Sigmoid colon (tissue), 7 donors: Measurements from ENCODE around the gene CRY2. TPM values are rescaled to one million over a fixed set of nuclear protein-coding genes. Genes with fewer than 3 reads are reported as not detected.
A peak's percentile ranks its signal among the peaks of the same experiment; 100 is the strongest.
"Not testable (repeated sequence)": the region's sequence is repeated elsewhere in the genome, so short reads cannot be mapped to it uniquely, and the experiment has no call there.

Experiments used
- DNase-seq: peaks from one replicate; pipeline ENCODE4 v3.0.0-alpha.2; 2019
- H3K27ac ChIP-seq, 4 donors: fragments of 200-600 bp; sonication (generic); one replicate each; pipeline ENCODE4 v1.5.1; 2016 to 2019; ENCODE audit warnings: mild to moderate bottlenecking in 1 of 4
- H3K27me3 ChIP-seq, 3 donors: fragments of 200-600 bp; sonication (generic); one replicate each; pipeline ENCODE4 v1.5.1; 2019; ENCODE audit warnings: mild to moderate bottlenecking in 1 of 3
- H3K36me3 ChIP-seq, 4 donors: fragments of 200-600 bp; sonication (generic); one replicate each; pipeline ENCODE4 v1.5.1; 2016 to 2019
- H3K4me1 ChIP-seq, 4 donors: fragments of 200-600 bp; sonication (generic); one replicate each; pipeline ENCODE4 v1.5.1; 2017 to 2019
- H3K4me3 ChIP-seq, 4 donors: fragments of 200-600 bp; sonication (generic); one replicate each; pipeline ENCODE4 v1.5.1; 2017 to 2019; ENCODE audit warnings: mild to moderate bottlenecking in 2 of 4, moderate library complexity in 1 of 4
- H3K9me3 ChIP-seq, 4 donors: fragments of 200-600 bp in 3 of 4; sonication (generic) in 3 of 4; one replicate each; pipeline versions ENCODE4 v1.5.1 to v1.6.1; 2013 to 2019
- CTCF ChIP-seq, 4 experiments: fragments of 450-650 bp in 3 of 4; fragments of 200-600 bp in 1 of 4; IDR thresholded peaks; one replicate each; pipeline ENCODE4 v1.5.1; 2016 to 2019; ENCODE audit warnings: antibody characterized with exemption in 4 of 4, mild to moderate bottlenecking in 3 of 4, moderate library complexity in 2 of 4
- EP300 ChIP-seq, 4 donors: sonication (generic); formaldehyde crosslinking; IDR thresholded peaks; one replicate each; pipeline ENCODE4 v1.6.1; 2017; ENCODE audit warnings: antibody characterized with exemption in 4 of 4
- POLR2A ChIP-seq, 2 donors: fragments of 450-650 bp; IDR thresholded peaks; one replicate each; pipeline ENCODE4 v1.6.1; 2016; ENCODE audit warnings: antibody characterized with exemption in 2 of 2, mild to moderate bottlenecking in 2 of 2, moderate library complexity in 2 of 2
- POLR2AphosphoS5 ChIP-seq, 4 donors: sonication (generic); formaldehyde crosslinking; IDR thresholded peaks; one replicate each; pipeline ENCODE4 v1.6.1; 2017; ENCODE audit warnings: antibody characterized with exemption in 4 of 4
- WGBS, 2 donors: extraction: QIAGEN DNeasy Blood & Tissue Kit; methylation state at CpG; one replicate each; pipeline ENCODE4 v1.1.7; 2013; 5-methylcytosine and 5-hydroxymethylcytosine counted together
- intact Hi-C: fragments of 100-400 bp; cut with DNase I; formaldehyde crosslinking; loops from one replicate; pipeline ENCODE4 v1.15.1; 2023
- polyA plus RNA-seq, 3 donors: library from polyadenylated mRNA; stranded (reverse); fragments of 200-250 nt; gene quantifications; one replicate each; pipeline ENCODE4 v1.2.3, GENCODE V29; 2013
- total RNA-seq, 4 donors: library from RNA; depleted of rRNA; stranded (reverse); fragments of >200 nt; gene quantifications; one replicate each; pipeline ENCODE4 v1.1.0, GENCODE V29; 2016
- donor health status: healthy with polysubstance abuse.
- donor health status: Bipolar disorder and iron deficiency.
- donor health status: healthy.

CRY2 gene
- total and polyA plus RNA-seq, 7 donors = 5.3 to 49.3 (median 27.5) TPM

- TF ChIP-seq EP300 (IDR thresholded peaks at IDR 0.05) (no peak), POLR2AphosphoS5 (IDR thresholded peaks at IDR 0.05) (no peak), POLR2A (IDR thresholded peaks at IDR 0.05) (no peak), CTCF (IDR thresholded peaks at IDR 0.05) (no peak)
- H3K27me3 ChIP-seq = no peaks in the 10 kb centered on the region
- peak; percentile 77 for DNase-seq
- peak overlapping the region; percentile 63 to 92 (median 77) for H3K4me3 ChIP-seq
- WGBS, 2 donors = 17 to 25% methylated on average over 29 of the region's 29 CpGs
- peak overlapping the region; percentile 87 to 94 (median 89) for H3K27ac ChIP-seq
- intact Hi-C loops = loop anchor here (1.0 to 10.0 kb wide), 3 partner anchors 41 to 319 kb away; partner anchors contain the start of genes CRY2 and PHF21A
- peaks cover 0 to 7% (median 1%) of the 10 kb centered on the region in 4 donors for H3K36me3 ChIP-seq
- H3K9me3 ChIP-seq = no peaks in the 10 kb centered on the region
- peaks cover 0 to 47% (median 31%) of the 10 kb centered on the region in 4 donors for H3K4me1 ChIP-seq
Measured at GRCh38 chr11:45805305-45806071, 41.8 kb upstream of the CRY2 start.

GRCh38 chr11:45806072-45806933, 41.0 kb upstream of the CRY2 start:
- Histone ChIP-seq H3K27me3 (no peaks in the 10 kb centered on the region), H3K27ac (peak overlapping the region in 2 of 4 donors; percentile 87 to 89), H3K4me3 (peak overlapping the region; percentile 63 to 92 (median 77)), H3K9me3 (no peaks in the 10 kb centered on the region), H3K4me1 (peaks cover 0 to 47% (median 31%) of the 10 kb centered on the region in 4 donors), H3K36me3 (peaks cover 0 to 14% (median 9%) of the 10 kb centered on the region in 4 donors)
- no peak for DNase-seq
- no peak for TF ChIP-seq EP300 (IDR thresholded peaks at IDR 0.05)
- TF ChIP-seq POLR2AphosphoS5 (IDR thresholded peaks at IDR 0.05) = no peak
- no peak for TF ChIP-seq CTCF (IDR thresholded peaks at IDR 0.05)
- TF ChIP-seq POLR2A (IDR thresholded peaks at IDR 0.05) = no peak
- 82 to 89% methylated on average over 20 of the region's 20 CpGs for whole genome bisulfite sequencing, 2 donors
- intact Hi-C loops = loop anchor here (10.0 kb wide), 1 partner anchor 318 kb away; the partner anchor contains the start of gene PHF21A

- peak; percentile 28 for DNase-seq
- Histone ChIP-seq H3K4me3 (peak overlapping the region in 2 of 4 donors; percentile 2 to 4), H3K36me3 (peaks cover 2 to 21% (median 14%) of the 10 kb centered on the region in 4 donors), H3K9me3 (no peaks in the 10 kb centered on the region), H3K4me1 (peaks cover 0 to 47% (median 31%) of the 10 kb centered on the region in 4 donors), H3K27me3 (no peaks in the 10 kb centered on the region), H3K27ac (no peak overlapping the region)
- 77 to 81% methylated on average over 7 of the region's 7 CpGs for WGBS, 2 donors
- TF ChIP-seq CTCF (IDR thresholded peaks at IDR 0.05) (no peak), POLR2A (IDR thresholded peaks at IDR 0.05) (no peak), POLR2AphosphoS5 (IDR thresholded peaks at IDR 0.05) (no peak), EP300 (IDR thresholded peaks at IDR 0.05) (no peak)
- intact Hi-C loops = loop anchor here (10.0 kb wide), 1 partner anchor 318 kb away; the partner anchor contains the start of gene PHF21A
Measured at GRCh38 chr11:45806937-45807791, 40.1 kb upstream of the CRY2 start.

- Histone ChIP-seq H3K27ac (no peak overlapping the region), H3K36me3 (peaks cover 5 to 21% (median 14%) of the 10 kb centered on the region in 4 donors), H3K4me1 (peaks cover 0 to 47% (median 31%) of the 10 kb centered on the region in 4 donors), H3K4me3 (no peak overlapping the region), H3K9me3 (no peaks in the 10 kb centered on the region), H3K27me3 (no peaks in the 10 kb centered on the region)
- no peak for TF ChIP-seq POLR2AphosphoS5 (IDR thresholded peaks at IDR 0.05)
- no peak for TF ChIP-seq EP300 (IDR thresholded peaks at IDR 0.05)
- no peak for TF ChIP-seq CTCF (IDR thresholded peaks at IDR 0.05)
- TF ChIP-seq POLR2A (IDR thresholded peaks at IDR 0.05) = no peak
- peak; percentile 42 for DNase-seq
- intact Hi-C loops = loop anchor here (10.0 kb wide), 1 partner anchor 317 kb away; the partner anchor contains the start of gene PHF21A
- 23 to 77% methylated on average over 4 of the region's 4 CpGs for WGBS, 2 donors
Measured at GRCh38 chr11:45807792-45808238, 39.5 kb upstream of the CRY2 start.

- not testable (repeated sequence) for H3K4me3 ChIP-seq, H3K9me3 ChIP-seq, H3K27me3 ChIP-seq, H3K27ac ChIP-seq
- Histone ChIP-seq H3K4me1 (peaks cover 0 to 47% (median 31%) of the 10 kb centered on the region in 4 donors), H3K36me3 (peaks cover 5 to 21% (median 14%) of the 10 kb centered on the region in 4 donors)
- intact Hi-C loops = loop anchor here (10.0 kb wide), 1 partner anchor 316 kb away; the partner anchor contains the start of gene PHF21A
- 94 to 96% methylated on average over 6 of the region's 6 CpGs for WGBS, 2 donors
- peak; percentile 20 for DNase-seq
Measured at GRCh38 chr11:45808427-45808826, 38.8 kb upstream of the CRY2 start.
